ENCODE data around the gene UBXN6.

DNA sequence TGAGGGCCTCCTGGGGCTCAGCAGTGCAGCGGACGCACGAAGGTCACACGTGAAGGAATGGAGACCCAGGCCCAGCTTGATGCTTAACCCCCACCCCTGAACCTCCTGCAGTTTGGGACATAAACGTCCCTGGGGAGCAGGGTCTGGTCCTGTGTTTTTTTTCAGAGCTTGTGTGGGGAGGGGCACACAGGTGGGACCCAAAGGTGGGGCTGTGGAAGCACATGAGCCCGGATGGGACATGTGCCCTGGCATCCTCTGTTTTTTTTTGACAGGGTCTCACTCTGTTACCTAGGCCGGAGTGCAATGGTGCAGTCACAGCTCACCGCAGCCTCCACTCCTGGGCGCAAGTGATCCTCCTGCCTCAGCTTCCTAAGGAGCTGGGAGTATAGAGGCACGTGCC, 20.5 kb downstream of the UBXN6 start:
- TF ChIP-seq POLR2AphosphoS5 (IDR thresholded peaks at IDR 0.05; ENCODE audit: low read depth, low read length) (peak; percentile 51; the same call in 1 of the 2 replicates), POLR2A (IDR thresholded peaks at IDR 0.05; ENCODE audit: low read depth, low read length) (no peak), PAX5 (IDR thresholded peaks at IDR 0.05; ENCODE audit: insufficient read depth, low read length, severe bottlenecking) (no peak), TAF1 (IDR thresholded peaks at IDR 0.05; ENCODE audit: low read depth, low read length) (no peak), SPI1 (IDR thresholded peaks at IDR 0.05; ENCODE audit: low read depth, low read length) (no peak)
